ENCODE measurements around the gene GPC5.

GPC5 gene

DNA sequence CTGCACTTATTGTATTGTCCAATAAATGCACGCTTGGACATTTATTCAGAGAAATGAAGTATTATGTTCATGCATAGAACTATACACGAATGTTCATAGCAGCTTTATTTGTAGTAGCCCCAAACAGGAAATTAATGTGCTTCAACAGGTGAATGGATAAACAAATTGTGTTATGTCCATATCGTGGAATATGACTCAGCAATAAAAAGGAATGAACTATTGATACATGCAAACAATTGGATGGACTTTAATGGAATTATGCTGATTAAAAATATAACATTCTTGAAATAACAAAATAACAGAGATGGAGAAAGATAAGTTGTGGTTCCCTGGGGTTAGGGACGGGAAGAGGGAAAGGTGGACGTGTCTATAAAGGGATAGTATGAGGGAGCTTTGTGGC, 65.9 kb downstream of the GPC5 start:
- DNase-seq (ENCODE audit: low spot score), result no peak

DNA sequence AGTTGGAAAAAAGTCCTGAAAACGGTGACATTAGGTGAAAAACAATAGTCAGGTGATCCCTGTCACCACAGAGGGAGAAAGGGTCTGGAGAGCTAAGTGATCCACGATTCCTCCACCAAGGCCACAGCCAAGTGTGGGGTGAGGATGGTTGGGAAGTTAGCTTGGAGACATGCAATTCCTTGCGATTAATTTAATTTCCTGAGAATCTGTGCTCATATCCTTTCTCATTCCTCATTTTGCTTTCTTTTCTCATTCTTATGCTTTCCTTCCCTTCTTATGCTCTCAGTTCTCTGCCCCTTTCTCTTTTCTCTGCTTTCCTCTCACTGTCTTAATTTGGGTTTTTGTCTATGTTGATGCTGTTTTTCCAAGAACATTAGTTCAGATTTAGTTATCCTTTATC, 68.8 kb downstream of the GPC5 start:
- no peak for DNase-seq (ENCODE audit: low spot score)

DNA sequence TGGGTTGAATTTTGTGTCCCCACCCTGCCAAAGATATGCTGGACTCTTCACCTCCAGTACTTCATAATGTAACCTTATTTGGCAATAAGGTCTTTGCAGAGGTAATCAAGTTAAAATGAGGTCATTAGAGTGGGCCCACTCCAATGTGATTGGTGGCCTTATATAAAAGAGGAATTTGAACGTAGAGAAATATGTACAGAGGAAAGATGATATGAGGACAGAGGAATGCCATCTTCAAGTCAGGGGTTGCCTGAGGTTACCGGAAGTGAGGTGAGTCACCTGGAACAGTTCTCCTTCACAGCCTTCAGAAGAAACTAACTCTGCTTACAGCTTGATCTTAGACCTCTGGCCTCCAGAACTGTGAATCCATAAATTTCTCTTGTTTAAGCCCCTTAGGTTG, 69.9 kb downstream of the GPC5 start:
- no peak for DNase-seq (ENCODE audit: low spot score)

DNA sequence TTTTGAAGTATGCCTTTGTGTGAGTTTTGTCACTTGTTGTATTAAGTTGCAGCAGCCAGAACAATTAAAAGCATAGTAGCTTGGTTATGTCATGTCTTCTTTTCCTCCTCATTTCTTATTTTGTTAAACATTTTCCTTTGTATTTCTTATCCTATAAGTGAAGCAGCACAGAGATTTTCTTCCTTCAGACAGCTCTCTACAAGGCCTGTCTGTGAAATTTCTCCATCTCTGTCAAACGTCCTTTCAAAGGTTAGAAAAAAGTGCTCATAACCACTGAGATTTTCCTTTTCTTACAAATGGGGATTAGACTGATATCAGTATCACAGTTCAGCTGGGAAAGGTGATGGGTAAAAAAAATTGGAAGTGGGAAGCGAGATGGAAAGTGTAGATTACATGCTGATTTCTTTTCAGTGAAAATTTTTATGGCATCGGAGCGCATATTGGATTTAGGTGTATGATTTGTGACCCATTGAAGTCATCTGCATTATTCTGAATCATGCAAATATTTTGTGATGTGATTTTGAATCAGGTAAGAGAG, 71.7 kb downstream of the GPC5 start:
- no peak for DNase-seq (ENCODE audit: low spot score)

DNA sequence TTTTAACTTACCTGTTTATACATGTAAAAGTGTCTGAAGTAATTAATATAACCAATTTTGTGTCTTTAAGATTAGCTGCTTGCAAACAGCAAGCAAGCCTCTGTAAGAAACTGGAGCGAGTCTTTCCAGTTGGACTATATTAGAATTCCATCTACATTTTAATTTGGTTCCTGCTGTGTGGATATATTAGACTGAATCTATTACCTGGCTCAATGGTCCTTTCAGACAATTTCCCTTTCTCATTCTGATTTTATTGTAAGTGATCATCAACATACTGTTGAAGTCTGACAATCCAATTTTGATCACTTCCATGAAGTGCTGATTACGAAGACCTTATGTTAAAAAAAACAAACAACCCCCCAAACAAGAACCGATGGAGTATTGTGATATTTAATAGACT, 72.3 kb downstream of the GPC5 start:
- DNase-seq (ENCODE audit: low spot score), result no peak

DNA sequence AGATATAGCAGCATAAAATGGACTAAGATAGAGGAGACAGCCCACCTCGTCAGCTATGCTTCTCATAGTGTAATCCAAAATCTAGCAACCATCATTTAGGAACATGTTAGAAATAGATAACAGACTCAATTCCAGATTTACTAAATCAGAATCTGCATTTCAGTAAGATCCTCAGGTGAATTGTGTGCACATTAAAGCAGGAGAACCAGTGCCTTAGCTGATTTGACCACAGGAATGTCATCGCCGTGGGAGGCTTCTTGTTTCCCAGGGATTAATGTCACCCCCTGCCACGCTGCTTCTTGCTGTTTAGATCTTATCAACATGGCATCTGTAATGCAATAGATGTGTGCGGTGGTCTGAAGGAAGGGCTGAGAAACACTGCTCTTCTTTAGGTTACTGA, 84.0 kb downstream of the GPC5 start:
- DNase-seq (ENCODE audit: low spot score), result no peak

DNA sequence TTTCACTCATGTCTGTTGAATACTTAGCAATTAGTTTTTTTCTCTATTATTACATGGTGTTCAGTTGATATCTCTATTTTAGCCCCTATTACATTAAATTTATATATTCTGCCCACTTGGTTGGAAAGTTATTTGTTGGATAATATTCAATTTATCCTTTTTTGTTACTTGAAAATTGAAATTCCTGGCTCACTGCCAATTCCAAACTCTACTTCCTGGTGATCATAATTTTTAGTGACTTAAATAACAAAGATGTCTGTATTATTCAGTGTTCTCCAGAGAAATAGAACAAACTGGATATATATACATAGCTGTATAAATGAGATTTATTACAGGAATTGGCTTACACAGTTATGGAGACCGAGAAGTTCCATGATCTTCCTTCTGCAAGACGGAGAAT, 93.6 kb downstream of the GPC5 start:
- no peak for DNase-seq (ENCODE audit: low spot score)

DNA sequence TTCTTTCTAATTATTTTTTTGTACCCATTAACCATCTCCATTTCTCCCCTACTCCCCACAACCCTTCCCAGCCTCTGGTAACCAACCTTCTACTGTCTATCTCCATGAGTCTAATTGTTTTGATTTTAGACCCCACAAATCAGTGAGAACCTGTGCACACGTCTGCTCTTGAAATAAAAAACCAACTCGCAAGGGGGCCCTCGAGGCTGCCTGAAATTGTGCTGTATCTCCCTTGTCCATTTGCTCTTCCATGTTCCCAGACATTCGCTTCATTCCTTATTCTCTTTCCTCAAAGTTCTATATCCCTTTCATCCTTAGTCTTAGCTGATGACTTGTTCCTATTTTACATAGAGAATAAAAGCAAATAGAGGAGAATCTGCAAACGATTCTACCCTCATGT, 95.0 kb downstream of the GPC5 start:
- no peak for DNase-seq (ENCODE audit: low spot score)

DNA sequence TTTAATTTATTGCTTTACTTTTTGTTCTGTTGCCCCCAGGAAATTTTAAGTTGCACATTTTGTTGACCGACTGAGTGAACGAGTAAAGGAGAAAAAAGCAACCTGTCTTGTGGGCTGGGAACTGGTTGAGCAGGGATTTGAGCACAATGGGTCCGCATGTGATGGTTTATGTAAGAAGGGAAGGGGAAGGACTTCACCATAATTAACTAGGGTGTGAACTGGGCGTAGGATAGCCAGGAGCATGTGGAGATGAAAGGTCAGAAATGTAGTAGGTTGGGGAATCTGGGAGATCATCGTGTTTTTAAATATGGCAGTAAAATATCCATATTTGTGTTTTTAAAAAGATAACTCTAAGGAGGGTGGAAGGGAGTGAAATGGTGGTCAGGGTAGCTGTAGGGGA, 99.9 kb downstream of the GPC5 start:
- DNase-seq (ENCODE audit: low spot score), result no peak

DNA sequence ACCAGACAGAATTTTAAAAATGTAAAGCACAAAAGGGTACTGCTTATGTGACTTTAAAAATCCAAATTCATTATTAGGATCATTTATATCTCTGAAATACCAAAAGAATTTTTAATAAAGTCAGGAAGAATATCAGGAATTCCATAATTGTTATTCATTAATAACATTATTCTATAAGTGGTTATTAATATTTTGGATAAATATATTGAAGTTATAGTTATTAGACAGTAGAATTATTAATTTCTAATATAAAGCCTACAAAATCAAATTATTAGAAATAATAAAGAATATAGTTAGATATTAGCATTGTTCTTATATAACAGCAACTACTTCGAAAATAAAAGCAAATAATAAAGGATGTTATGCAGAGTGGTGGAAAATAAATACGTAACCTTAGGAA, 105.8 kb downstream of the GPC5 start:
- DNase-seq (ENCODE audit: low spot score), result no peak

DNA sequence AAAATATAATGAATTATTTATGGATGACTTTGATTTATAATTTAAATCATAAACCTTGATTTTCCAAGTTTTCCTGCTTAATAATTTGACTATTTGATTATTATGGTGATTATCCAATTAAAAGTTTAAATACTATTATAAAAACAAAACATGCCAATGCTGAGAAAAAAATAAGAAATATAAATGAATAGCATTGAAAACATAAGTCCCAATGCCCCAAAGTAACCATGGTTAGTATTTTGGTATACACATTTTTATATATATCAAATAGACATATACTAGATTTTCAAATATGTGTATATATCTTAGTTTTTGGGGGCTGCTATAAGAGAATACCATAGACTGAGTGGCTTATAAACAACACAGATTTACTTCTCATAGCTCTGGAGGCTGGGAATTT, 108.3 kb downstream of the GPC5 start:
- no peak for DNase-seq (ENCODE audit: low spot score)

DNA sequence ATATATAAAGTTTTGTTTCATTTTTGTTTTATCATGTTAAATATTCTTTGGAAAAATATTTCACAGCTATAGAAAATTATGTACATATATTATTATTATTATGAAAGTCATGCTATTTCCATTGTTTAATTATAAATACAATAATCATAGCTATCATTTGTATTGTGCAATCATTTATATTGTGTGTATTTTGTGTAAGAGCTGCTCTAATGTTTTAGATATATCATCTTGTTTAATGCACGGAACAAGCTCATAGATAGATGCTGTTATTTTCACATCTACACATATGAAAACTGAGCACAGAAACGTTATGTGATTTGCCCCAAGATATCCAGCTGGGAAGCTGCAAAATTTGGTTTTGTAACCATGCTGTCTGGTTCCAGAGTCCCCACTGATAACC, 111.6 kb downstream of the GPC5 start:
- DNase-seq (ENCODE audit: low spot score), result no peak

DNA sequence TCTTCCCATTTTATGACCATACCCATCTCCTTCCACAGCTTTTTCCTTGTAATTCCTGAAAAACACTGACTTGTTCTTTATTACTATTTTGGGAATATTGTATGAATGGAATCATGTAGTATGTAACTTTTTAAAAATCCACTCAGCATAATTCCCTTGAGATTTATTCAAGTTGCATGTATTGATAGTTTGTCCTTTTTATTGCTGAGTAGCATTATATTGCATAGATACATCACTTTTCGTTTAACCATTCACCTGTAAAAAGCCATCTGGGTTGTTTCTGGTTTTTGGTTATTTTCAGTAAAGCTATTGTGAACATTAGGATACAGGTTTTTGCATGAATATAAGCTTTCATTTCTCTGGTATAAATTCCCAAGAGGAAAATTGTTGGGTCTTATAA, 115.4 kb downstream of the GPC5 start:
- DNase-seq (ENCODE audit: low spot score), result no peak

DNA sequence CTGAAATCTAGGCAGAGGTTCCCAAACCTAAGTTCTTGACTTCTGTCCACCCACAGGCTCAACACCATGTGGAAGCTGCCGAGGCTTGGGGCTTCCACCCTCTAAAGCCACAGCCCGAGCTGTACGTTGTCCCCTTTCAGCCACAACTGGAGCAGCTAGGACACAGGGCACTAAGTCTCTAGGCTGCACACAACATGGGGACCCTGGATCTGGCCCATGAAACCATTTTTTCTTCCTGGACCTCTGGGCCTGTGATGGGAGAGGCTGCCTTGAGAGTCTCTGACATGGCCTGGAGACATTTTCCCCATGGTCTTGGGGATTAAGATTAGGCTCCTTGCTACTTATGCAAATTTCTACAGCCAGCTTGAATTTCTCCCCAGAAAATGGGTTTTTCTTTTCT, 118.4 kb downstream of the GPC5 start:
- no peak for DNase-seq (ENCODE audit: low spot score)

DNA sequence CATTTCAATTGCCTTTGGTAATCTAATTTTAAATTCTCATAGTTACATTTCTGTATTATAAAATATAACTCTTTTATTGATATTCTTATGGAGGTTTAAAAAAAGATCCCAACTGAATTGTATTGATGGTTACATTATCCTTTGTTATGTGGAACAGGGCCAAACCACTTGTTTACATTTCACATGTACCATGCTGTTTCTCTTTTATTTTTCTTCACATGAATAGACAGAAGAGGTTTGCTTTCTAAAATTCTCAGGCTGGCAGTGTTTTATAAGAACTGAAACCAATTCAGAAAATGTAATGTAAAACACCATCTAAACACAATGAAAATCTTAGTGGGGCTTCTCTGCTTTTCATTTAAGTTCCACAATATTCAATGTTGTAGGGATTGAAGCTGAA, 122.5 kb downstream of the GPC5 start:
- no peak for DNase-seq (ENCODE audit: low spot score)

DNA sequence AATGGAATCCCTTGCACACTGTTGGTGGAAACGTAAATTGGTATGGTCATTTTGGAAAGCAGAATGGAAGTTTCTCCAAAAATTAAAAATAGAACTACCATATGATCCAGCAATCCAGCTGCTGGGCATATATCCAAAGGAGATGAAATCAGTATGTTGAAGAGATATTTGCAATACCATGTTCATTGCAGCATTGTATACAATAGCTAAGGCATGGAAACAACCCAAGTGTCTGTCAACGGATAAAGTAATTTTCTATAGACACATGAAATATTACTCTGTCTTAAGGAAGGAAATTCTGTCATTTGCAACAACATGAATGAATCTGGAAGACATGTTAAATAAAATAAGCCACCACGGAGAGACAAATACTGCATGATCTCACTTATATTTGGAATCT, 124.7 kb downstream of the GPC5 start:
- no peak for DNase-seq (ENCODE audit: low spot score)

DNA sequence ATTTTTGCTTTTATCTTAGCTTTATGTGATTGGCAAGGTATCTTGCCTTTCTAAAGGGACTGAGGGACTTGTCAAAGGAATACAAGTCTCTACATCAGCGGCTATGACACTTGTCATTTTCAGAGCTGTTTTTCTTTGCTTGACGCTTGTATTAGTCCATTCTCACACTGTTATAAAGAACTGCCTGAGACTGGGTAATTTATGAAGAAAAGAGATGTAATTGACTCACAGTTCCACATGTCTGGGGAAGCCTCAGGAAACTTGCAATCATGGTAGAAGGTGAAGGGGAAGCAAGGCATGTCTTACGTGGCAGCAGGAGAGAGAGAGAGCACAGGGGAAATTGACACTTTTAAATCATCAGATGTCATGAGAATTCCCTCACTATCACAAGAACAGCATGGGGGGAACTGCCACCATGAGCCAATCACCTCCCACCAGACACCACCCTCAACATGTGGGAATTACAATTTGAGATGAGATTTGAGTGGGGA, 128.2 kb downstream of the GPC5 start:
- no peak for DNase-seq (ENCODE audit: low spot score)

DNA sequence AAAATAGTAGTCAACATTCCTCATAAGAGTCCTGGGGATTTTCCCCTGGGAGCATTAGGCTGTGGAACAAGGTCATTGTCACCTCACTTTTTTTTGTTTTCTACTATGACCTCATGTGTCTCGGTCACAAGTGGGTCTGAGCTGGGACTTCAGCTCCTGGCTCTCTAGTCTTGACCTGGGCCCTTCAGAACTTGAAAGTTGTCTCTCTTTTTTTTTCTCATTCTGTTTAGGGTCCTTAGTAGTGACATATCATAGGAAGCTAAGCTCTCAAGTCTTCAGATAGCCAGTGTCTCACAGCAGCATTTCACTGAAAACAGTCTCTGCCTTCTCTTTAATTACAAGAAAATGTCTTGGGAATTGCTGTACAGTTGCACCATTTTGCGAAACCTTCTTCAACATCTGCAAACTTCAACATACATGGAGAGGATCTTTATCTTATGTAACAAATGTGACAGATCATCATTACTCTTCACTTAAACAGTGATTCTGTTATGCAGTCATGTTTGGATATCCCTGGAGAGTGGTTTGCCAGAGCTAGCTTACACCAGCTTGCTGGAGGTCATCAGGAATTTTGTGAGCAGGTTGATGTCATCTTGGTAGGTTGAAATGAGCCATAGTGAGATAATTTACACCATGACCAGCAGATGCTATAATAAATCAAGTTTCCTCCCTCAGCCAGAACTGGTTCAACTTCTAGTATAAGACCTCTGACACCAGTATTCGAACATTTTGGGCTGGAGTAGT, 131.5 kb downstream of the GPC5 start:
- DNase-seq (ENCODE audit: low spot score), result no peak

DNA sequence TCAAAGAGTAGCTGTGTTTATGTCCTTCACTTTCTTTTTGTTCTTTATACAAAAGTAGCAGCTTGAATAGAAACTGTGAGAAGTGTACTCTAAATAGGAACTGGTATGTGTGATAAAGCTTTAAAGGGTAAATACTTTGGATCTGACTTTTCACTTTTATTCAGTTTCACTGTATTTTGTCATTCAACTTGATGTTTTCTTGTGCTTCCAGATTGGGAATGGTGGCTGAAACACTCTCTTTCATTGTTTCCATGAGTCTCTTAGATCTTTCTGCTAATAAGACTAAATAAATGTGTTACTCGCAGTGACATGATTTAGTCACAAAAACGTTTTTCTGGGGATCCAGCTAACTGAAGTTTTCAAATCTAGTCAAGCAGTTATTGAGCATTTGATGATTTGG, 133.2 kb downstream of the GPC5 start:
- no peak for DNase-seq (ENCODE audit: low spot score)

DNA sequence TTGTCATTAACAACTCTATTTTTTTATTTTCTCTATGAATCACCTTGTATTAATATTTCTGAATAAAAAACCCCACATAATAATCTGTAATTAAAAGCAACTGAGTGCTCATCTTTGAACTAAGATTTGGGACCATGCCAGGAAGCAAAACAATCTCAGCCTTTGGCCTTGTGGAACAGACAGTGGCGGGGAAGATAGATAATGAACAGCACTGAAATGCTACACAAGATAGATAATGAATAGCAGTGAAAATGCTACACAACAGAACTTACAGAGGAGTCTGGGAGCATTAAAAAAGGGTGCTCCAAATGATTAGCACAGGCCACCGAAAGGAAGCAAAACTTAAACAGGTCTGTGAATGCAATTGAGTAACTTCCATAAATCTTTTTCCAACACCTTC, 134.9 kb downstream of the GPC5 start:
- no peak for DNase-seq (ENCODE audit: low spot score)

DNA sequence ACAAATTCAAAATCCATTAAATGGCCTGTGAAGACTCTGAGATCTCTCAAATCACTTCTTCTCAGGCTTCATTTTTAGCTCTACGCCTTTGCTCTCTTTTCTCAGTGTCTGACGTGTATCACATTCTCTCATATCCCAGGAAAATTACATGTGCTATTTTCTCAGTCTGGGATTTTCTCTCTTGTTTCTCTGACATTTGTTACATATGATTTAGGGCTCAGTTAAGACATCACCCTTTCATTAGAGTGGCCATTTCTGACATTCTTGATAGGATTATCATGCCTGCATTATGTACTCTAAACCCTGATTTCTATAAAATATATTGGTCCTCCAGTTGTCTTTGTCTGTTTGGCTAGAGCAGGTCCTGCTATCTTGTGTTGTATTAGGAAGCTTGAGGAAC, 136.6 kb downstream of the GPC5 start:
- DNase-seq (ENCODE audit: low spot score), result no peak

DNA sequence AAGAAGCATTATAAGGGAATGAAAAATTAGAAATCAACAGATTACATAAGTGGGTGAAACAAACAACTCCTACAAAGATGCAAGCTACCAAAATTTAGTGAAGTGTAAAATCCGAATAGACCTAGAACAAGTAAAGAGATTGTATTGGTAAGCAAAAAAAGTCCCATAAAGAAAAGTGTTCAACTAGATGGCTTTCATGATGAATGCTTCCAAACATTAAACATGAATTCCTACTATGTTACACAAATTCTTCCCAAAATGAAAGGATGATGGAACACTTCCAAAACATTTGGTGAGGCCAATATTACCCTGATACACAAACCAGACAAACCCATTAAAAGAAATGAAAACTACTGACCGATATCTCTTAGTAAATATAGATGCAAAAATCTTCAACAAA, 139.0 kb downstream of the GPC5 start:
- DNase-seq (ENCODE audit: low spot score), result no peak

DNA sequence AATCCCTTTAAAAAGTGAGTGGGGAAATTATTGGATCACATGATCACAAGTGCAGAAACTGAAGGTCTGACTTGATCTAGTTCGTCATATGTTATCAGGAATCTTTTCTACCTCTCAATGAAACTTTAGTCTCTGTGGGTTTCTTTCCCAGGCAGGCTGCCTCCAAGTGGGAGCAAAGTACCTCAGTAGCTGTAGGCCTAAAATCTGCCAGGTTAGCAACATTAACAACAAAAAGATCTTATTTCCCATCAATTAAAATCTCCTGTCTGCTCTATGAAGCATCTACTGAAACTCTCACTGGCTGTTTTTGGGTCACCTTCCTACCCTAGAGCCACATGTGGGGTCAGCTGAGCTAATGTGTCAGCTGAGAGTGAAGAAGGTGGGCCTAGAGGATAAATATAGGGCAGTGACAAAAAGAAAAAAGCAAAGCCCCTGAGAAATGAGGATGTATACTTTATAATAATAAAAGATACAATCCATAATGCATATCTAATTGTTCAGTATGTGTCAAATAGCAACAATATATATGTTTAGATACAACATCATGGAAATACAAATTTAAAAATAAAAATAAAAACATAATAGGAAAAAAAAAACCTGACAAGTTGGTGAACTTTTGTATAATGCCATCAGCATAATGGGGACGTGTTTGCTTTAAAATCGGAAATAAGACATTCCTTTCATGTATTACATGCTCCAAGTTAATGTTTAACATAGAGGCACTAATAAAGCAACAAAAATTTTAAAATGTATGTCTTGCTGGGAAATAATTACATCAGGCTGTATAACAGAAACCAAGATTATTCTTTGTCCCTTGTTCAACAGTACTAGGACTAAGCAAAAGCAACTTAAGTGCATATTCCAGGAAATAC, 141.1 kb downstream of the GPC5 start:
- no peak for DNase-seq (ENCODE audit: low spot score)
